Measurements from ENCODE around the gene SHISA6. TPM values are rescaled to one million over a fixed set of nuclear protein-coding genes. Genes with fewer than 3 reads are reported as not detected.

The SHISA6 gene
- polyA plus RNA-seq, 1 experiment: not detected

- DNase-seq (ENCODE audit: low read depth): no peak
- no peak for TF ChIP-seq CTCF (IDR thresholded peaks at IDR 0.05; ENCODE audit: insufficient read depth, low read depth, low read length)
- Histone ChIP-seq H3K4me3 (ENCODE audit: low read depth, low read length) (no peak overlapping the region), H3K36me3 (ENCODE audit: control insufficient read depth, insufficient read depth, low read length) (no peaks in the 10 kb centered on the region), H3K27me3 (ENCODE audit: control insufficient read depth, insufficient read depth, low read length) (no peaks in the 10 kb centered on the region)
- CTCF ChIA-PET: no interaction called here
- POLR2A ChIA-PET: no interaction called here
These were observed 313.0 kb downstream of the SHISA6 start for GRCh38 chr17:11554042-11554441.

GRCh38 chr17:11554542-11554941, 313.5 kb downstream of the SHISA6 start:
- no peaks in the 10 kb centered on the region for H3K36me3 ChIP-seq (ENCODE audit: control insufficient read depth, insufficient read depth, low read length)
- H3K27me3 ChIP-seq (ENCODE audit: control insufficient read depth, insufficient read depth, low read length): no peaks in the 10 kb centered on the region
- no peak overlapping the region for H3K4me3 ChIP-seq (ENCODE audit: low read depth, low read length)
- CTCF ChIA-PET: no interaction called here
- POLR2A ChIA-PET: no interaction called here
- DNase-seq (ENCODE audit: low read depth): no peak
- TF ChIP-seq CTCF (IDR thresholded peaks at IDR 0.05; ENCODE audit: insufficient read depth, low read depth, low read length): no peak

GRCh38 chr17:11555530-11555929, 314.5 kb downstream of the SHISA6 start:
- ChIA-PET POLR2A (no interaction called here), CTCF (no interaction called here)
- TF ChIP-seq CTCF (IDR thresholded peaks at IDR 0.05; ENCODE audit: insufficient read depth, low read depth, low read length): no peak
- DNase-seq (ENCODE audit: low read depth): no peak
- no peaks in the 10 kb centered on the region for H3K27me3 ChIP-seq (ENCODE audit: control insufficient read depth, insufficient read depth, low read length)
- H3K4me3 ChIP-seq (ENCODE audit: low read depth, low read length): no peak overlapping the region
- H3K36me3 ChIP-seq (ENCODE audit: control insufficient read depth, insufficient read depth, low read length): no peaks in the 10 kb centered on the region

- Histone ChIP-seq H3K4me3 (ENCODE audit: low read depth, low read length) (no peak overlapping the region), H3K36me3 (ENCODE audit: control insufficient read depth, insufficient read depth, low read length) (no peaks in the 10 kb centered on the region), H3K27me3 (ENCODE audit: control insufficient read depth, insufficient read depth, low read length) (no peaks in the 10 kb centered on the region)
- DNase-seq (ENCODE audit: low read depth): no peak
- no peak for TF ChIP-seq CTCF (IDR thresholded peaks at IDR 0.05; ENCODE audit: insufficient read depth, low read depth, low read length)
- ChIA-PET POLR2A (no interaction called here), CTCF (no interaction called here)
These were observed 316.9 kb downstream of the SHISA6 start for GRCh38 chr17:11557727-11558452.

GRCh38 chr17:11558681-11559234, 317.7 kb downstream of the SHISA6 start:
- no peak for TF ChIP-seq CTCF (IDR thresholded peaks at IDR 0.05; ENCODE audit: insufficient read depth, low read depth, low read length)
- ChIA-PET POLR2A (no interaction called here), CTCF (no interaction called here)
- Histone ChIP-seq H3K4me3 (ENCODE audit: low read depth, low read length) (no peak overlapping the region), H3K27me3 (ENCODE audit: control insufficient read depth, insufficient read depth, low read length) (no peaks in the 10 kb centered on the region), H3K36me3 (ENCODE audit: control insufficient read depth, insufficient read depth, low read length) (no peaks in the 10 kb centered on the region)
- DNase-seq (ENCODE audit: low read depth): no peak
